Esophagus muscularis mucosa (tissue), 4 donors: ENCODE data around the gene CLDN4. TPM values are rescaled to one million over a fixed set of nuclear protein-coding genes. Genes with fewer than 3 reads are reported as not detected.

Source experiments
- DNase-seq: peaks from one replicate; pipeline ENCODE4 v3.0.0-alpha.2; 2017; ENCODE audit errors: extremely low spot score
- H3K27ac ChIP-seq, 4 donors: fragments of 200-600 bp; sonication (generic); replicated peaks in 1 of 4; 1 replicate in 3 of 4; 2 replicates in 1 of 4; pipeline ENCODE4 v1.5.1; 2016 to 2019; ENCODE audit warnings: mild to moderate bottlenecking in 1 of 4
- H3K27me3 ChIP-seq, 4 donors: fragments of 200-600 bp; sonication (generic); one replicate each; pipeline versions ENCODE4 v1.5.1 to v1.6.0; 2016 to 2019
- H3K36me3 ChIP-seq, 4 donors: fragments of 200-600 bp; sonication (generic); one replicate each; pipeline ENCODE4 v1.5.1; 2016 to 2019
- H3K4me1 ChIP-seq, 4 donors: fragments of 200-600 bp; sonication (generic); one replicate each; pipeline ENCODE4 v1.5.1; 2016 to 2019
- H3K4me3 ChIP-seq, 4 donors: fragments of 200-600 bp; sonication (generic); 1 replicate in 2 of 4; 2 replicates in 2 of 4; pipeline ENCODE4 v1.5.1; 2016 to 2019; ENCODE audit warnings: mild to moderate bottlenecking in 4 of 4, moderate library complexity in 1 of 4
- H3K9me3 ChIP-seq, 4 donors: fragments of 200-600 bp; sonication (generic); 1 replicate in 3 of 4; 2 replicates in 1 of 4; pipeline ENCODE4 v1.5.1; 2016 to 2019
- EP300 ChIP-seq: sonication (generic); formaldehyde crosslinking; IDR thresholded peaks from one replicate; pipeline ENCODE4 v1.6.1; 2017; ENCODE audit warnings: antibody characterized with exemption
- POLR2A ChIP-seq: fragments of 450-650 bp; IDR thresholded peaks from one replicate; pipeline ENCODE4 v1.6.1; 2017; ENCODE audit warnings: antibody characterized with exemption, moderate library complexity, mild to moderate bottlenecking, low read depth
- POLR2AphosphoS5 ChIP-seq, 2 donors: sonication (generic); formaldehyde crosslinking; IDR thresholded peaks; one replicate each; pipeline ENCODE4 v1.6.1; 2017; ENCODE audit warnings: antibody characterized with exemption in 2 of 2
- WGBS: methylation state at CpG from one replicate; pipeline ENCODE4 v1.1.5; 2018; 5-methylcytosine and 5-hydroxymethylcytosine counted together
- intact Hi-C: fragments of 100-400 bp; cut with DNase I; formaldehyde crosslinking; loops from one replicate; pipeline ENCODE4 v1.15.1; 2023
- total RNA-seq, 4 donors: library from RNA; depleted of rRNA; stranded (reverse); fragments of >200 nt; gene quantifications; one replicate each; pipeline versions ENCODE4 v1.1.0 to v1.2.1, GENCODE V29; 2016
- TF ChIP-seq, protein P1 (sequence below), 3 experiments: fragments of 200-600 bp in 2 of 3; fragments of 450-650 bp in 1 of 3; sonication (generic) in 2 of 3; IDR thresholded peaks; one replicate each; pipeline ENCODE4 v1.5.1; 2017 to 2019; ENCODE audit warnings: antibody characterized with exemption in 3 of 3, mild to moderate bottlenecking in 2 of 3, moderate library complexity in 1 of 3

CLDN4 gene
- total RNA-seq, 4 donors from 2014 or later, result 0.42 to 3.1 (median 1.7) TPM

DNA sequence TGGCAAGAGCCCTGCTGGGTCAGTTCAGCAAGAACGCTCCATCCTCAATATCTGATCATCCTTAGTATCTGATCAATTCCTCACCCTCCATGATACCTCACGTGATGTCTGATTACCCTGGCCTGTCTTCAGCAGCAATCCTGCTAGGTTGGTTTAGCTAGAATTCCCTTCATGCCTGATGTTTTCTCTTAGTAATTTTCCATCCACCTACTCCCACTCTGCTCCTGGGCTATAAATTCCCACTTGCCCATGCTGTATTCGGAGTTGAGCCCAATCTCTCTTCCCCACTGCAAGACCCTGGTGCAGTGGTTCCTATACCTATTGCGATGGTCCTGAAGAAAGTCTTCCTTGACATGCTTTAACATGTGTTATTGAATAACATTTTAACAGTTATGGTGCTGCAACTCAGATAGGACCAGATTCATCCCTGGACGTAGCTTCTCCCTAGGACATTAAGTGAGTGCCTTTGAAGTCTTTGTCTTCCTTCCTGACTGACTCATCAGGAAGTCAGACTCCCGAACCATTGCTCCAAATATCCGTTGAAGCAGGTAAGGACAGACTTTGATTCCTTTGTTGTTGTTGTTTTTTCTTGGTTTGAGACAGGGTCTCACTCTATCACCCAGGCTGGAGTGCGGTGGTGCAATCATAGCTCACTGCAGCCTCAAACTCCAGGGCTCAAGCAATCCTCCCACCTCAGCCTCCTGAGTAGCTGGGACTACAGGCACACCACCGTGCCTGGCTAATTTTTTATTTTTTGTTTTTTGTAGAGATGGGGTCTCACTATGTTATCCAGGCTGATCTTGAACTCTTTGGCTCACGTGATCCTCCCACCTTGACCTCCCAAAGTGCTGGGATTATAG is 31.3 kb upstream of the CLDN4 start:
- TF ChIP-seq EP300, result no peak
- TF ChIP-seq, protein P1, sequence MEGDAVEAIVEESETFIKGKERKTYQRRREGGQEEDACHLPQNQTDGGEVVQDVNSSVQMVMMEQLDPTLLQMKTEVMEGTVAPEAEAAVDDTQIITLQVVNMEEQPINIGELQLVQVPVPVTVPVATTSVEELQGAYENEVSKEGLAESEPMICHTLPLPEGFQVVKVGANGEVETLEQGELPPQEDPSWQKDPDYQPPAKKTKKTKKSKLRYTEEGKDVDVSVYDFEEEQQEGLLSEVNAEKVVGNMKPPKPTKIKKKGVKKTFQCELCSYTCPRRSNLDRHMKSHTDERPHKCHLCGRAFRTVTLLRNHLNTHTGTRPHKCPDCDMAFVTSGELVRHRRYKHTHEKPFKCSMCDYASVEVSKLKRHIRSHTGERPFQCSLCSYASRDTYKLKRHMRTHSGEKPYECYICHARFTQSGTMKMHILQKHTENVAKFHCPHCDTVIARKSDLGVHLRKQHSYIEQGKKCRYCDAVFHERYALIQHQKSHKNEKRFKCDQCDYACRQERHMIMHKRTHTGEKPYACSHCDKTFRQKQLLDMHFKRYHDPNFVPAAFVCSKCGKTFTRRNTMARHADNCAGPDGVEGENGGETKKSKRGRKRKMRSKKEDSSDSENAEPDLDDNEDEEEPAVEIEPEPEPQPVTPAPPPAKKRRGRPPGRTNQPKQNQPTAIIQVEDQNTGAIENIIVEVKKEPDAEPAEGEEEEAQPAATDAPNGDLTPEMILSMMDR (IDR thresholded peaks at IDR 0.05), result no peak
- no peak for TF ChIP-seq POLR2AphosphoS5 (IDR thresholded peaks at IDR 0.05)
- TF ChIP-seq POLR2A, result no peak
- WGBS, result 71% methylated on average over 10 of the region's 10 CpGs
- intact Hi-C loops, result no loop called here
- Histone ChIP-seq H3K36me3 (no peaks in the 10 kb centered on the region), H3K4me1 (no peaks in the 10 kb centered on the region), H3K4me3 (no peak overlapping the region), H3K9me3 (no peaks in the 10 kb centered on the region), H3K27ac (no peak overlapping the region), H3K27me3 (peaks cover 0 to 4% (median 0%) of the 10 kb centered on the region in 4 donors)
- no peak for DNase-seq

DNA sequence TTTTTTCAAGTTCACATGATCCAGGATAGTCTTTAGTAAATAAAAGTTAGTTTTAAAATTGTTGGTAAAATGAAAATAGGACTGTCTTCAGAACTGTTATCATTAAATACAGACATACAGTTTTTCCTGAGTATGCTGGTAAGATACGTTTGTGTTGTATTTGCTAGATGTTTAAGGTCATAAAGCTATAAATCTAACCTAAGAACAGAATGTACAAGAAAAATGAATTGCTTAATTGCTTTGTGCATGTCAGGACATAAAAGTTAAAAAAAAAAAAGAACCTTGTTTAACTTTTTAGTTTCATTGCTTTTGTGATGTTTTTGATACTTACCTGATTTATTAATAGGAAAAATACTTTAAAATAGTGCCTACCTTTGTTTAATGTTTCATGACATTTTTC is 29.2 kb upstream of the CLDN4 start:
- 71% methylated on average over 1 of the region's 1 CpG for WGBS
- H3K9me3 ChIP-seq, result no peaks in the 10 kb centered on the region
- H3K4me3 ChIP-seq, result no peak overlapping the region
- no peak for TF ChIP-seq POLR2AphosphoS5 (IDR thresholded peaks at IDR 0.05)
- TF ChIP-seq, protein P1 (IDR thresholded peaks at IDR 0.05), result no peak
- intact Hi-C loops, result no loop called here
- no peaks in the 10 kb centered on the region for H3K36me3 ChIP-seq
- H3K27me3 ChIP-seq, result peaks cover 0 to 4% (median 0%) of the 10 kb centered on the region in 4 donors
- H3K4me1 ChIP-seq, result no peaks in the 10 kb centered on the region
- no peak overlapping the region for H3K27ac ChIP-seq
- DNase-seq, result no peak

DNA sequence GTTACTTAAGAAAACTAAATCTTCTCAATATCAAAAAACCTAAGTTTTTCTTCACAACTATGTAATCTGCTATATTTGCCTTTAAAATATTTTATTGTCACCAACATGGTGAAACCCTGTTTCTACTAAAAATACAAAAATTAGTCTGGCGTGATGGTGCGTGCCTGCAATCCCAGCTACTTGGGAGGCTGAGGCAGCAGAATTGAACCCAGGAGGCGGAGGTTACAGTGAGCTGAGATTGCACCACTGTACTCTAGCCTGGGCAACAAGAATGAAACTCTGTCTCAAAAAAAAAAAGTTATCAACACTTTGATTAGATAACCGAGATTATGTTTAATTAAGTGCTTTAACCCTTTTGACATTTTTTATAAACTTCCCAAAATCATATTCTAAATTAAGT is 28.3 kb upstream of the CLDN4 start:
- H3K27ac ChIP-seq, result no peak overlapping the region
- H3K9me3 ChIP-seq, result no peaks in the 10 kb centered on the region
- no peaks in the 10 kb centered on the region for H3K4me1 ChIP-seq
- 84% methylated on average over 4 of the region's 4 CpGs for WGBS
- no peak overlapping the region for H3K4me3 ChIP-seq
- H3K27me3 ChIP-seq, result no peaks in the 10 kb centered on the region
- no peak for TF ChIP-seq POLR2A
- TF ChIP-seq POLR2AphosphoS5 (IDR thresholded peaks at IDR 0.05), result no peak
- DNase-seq, result no peak
- no peaks in the 10 kb centered on the region for H3K36me3 ChIP-seq
- intact Hi-C loops, result no loop called here

DNA sequence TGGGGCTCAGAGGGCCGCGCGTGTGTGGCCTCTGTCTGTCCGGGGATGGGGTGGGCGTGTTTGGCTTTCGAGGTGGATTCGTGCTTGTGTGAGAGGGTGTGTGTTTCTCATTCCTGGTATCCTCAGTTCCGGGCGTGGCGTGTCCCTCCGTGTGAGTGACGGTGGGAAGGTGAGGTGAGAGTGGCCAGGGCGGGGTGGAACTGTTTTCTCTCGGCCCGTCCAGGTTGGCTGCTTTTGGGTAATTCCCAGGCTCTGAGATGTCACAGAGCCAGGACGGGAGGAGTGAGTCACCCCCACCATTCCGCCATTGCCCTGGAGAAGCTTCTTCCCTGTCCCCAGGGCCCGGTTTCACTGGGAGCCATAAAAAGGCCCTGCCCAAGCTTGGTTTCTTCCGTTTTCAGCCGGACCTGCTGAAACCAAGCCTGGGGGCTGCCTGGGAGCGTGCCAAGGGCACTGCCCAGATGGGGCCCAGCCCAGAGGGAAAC is 21.3 kb upstream of the CLDN4 start:
- DNase-seq, result no peak
- H3K36me3 ChIP-seq, result no peaks in the 10 kb centered on the region
- H3K9me3 ChIP-seq, result no peaks in the 10 kb centered on the region
- intact Hi-C loops, result no loop called here
- no peak overlapping the region for H3K4me3 ChIP-seq
- H3K4me1 ChIP-seq, result peaks cover 0 to 4% (median 0%) of the 10 kb centered on the region in 4 donors
- no peak overlapping the region for H3K27ac ChIP-seq
- WGBS, result 85% methylated on average over 18 of the region's 21 CpGs
- TF ChIP-seq POLR2A (no peak), POLR2AphosphoS5 (IDR thresholded peaks at IDR 0.05) (no peak), EP300 (no peak)
- TF ChIP-seq, protein P1 (IDR thresholded peaks at IDR 0.05), result no peak
- peaks cover 0 to 16% (median 0%) of the 10 kb centered on the region in 4 donors for H3K27me3 ChIP-seq

DNA sequence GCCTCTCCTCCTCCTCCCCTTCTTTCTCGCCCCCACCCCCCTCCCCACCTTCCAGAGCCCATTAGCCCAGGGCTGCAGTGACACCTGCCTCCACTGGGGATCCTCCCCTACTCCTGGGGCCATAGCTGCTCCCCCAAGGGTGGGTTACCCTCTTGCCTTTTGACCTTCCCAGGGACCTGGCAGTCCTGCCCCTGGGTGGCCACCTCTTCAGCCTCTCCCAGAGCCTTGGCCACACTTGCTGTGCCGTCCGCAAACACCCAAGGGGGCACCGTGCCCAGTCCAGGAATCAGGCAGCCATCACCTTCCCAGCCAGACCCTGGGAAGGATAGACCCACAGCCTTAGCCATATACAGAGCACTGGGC is 19.8 kb upstream of the CLDN4 start:
- intact Hi-C loops, result no loop called here
- TF ChIP-seq POLR2A, result no peak
- TF ChIP-seq, protein P1 (IDR thresholded peaks at IDR 0.05), result no peak
- no peak for TF ChIP-seq POLR2AphosphoS5 (IDR thresholded peaks at IDR 0.05)
- TF ChIP-seq EP300, result no peak
- Histone ChIP-seq H3K36me3 (no peaks in the 10 kb centered on the region), H3K27ac (no peak overlapping the region), H3K4me1 (peaks cover 0 to 4% (median 0%) of the 10 kb centered on the region in 4 donors), H3K27me3 (peaks cover 0 to 16% (median 0%) of the 10 kb centered on the region in 4 donors), H3K9me3 (no peaks in the 10 kb centered on the region), H3K4me3 (no peak overlapping the region)
- 57% methylated on average over 3 of the region's 4 CpGs for WGBS
- no peak for DNase-seq
